ENCODE data around the gene PHF20.
"Not testable (repeated sequence)": the region's sequence is repeated elsewhere in the genome, so short reads cannot be mapped to it uniquely, and the experiment has no call there.

PHF20 gene

GRCh38 chr20:35899064-35899463, 127.2 kb downstream of the PHF20 start:
- no peak for TF ChIP-seq CTCF (IDR thresholded peaks at IDR 0.05; ENCODE audit: extremely low read depth, insufficient read depth, missing control alignments)
- DNase-seq (ENCODE audit: low spot score): no peak
- in situ Hi-C loops (cut with MboI; ENCODE audit: low pct_unique_long_range_greater_than_20kb, low sequenced_read_pairs, unreplicated experiment): no loop called here

- in situ Hi-C loops (cut with MboI; ENCODE audit: low pct_unique_long_range_greater_than_20kb, low sequenced_read_pairs, unreplicated experiment); DNase-seq (ENCODE audit: low spot score): not testable (repeated sequence)
Observed at GRCh38 chr20:35901230-35901629, 129.4 kb downstream of the PHF20 start.

- no peak for DNase-seq (ENCODE audit: low spot score)
- in situ Hi-C loops (cut with MboI; ENCODE audit: low pct_unique_long_range_greater_than_20kb, low sequenced_read_pairs, unreplicated experiment): no loop called here
- no peak for TF ChIP-seq CTCF (IDR thresholded peaks at IDR 0.05; ENCODE audit: extremely low read depth, insufficient read depth, missing control alignments)
Observed at GRCh38 chr20:35901678-35902544, 130.1 kb downstream of the PHF20 start.

GRCh38 chr20:35902545-35902941, 130.7 kb downstream of the PHF20 start:
- no peak for TF ChIP-seq CTCF (IDR thresholded peaks at IDR 0.05; ENCODE audit: extremely low read depth, insufficient read depth, missing control alignments)
- in situ Hi-C loops (cut with MboI; ENCODE audit: low pct_unique_long_range_greater_than_20kb, low sequenced_read_pairs, unreplicated experiment): no loop called here
- DNase-seq (ENCODE audit: low spot score): no peak

- in situ Hi-C loops (cut with MboI; ENCODE audit: low pct_unique_long_range_greater_than_20kb, low sequenced_read_pairs, unreplicated experiment): no loop called here
- no peak for DNase-seq (ENCODE audit: low spot score)
- no peak for TF ChIP-seq CTCF (IDR thresholded peaks at IDR 0.05; ENCODE audit: extremely low read depth, insufficient read depth, missing control alignments)
Observed at GRCh38 chr20:35903843-35904242, 132.0 kb downstream of the PHF20 start.

GRCh38 chr20:35904982-35905663, 133.3 kb downstream of the PHF20 start:
- in situ Hi-C loops (cut with MboI; ENCODE audit: low pct_unique_long_range_greater_than_20kb, low sequenced_read_pairs, unreplicated experiment): no loop called here
- no peak for TF ChIP-seq CTCF (IDR thresholded peaks at IDR 0.05; ENCODE audit: extremely low read depth, insufficient read depth, missing control alignments)
- DNase-seq (ENCODE audit: low spot score): no peak
